Measurements from ENCODE around the gene IDS. TPM values are rescaled to one million over a fixed set of nuclear protein-coding genes. Genes with fewer than 3 reads are reported as not detected.

The IDS gene
- total and polyA plus RNA-seq, 2 experiments from 2014 or later = 25.4 to 33.7 TPM

DNA sequence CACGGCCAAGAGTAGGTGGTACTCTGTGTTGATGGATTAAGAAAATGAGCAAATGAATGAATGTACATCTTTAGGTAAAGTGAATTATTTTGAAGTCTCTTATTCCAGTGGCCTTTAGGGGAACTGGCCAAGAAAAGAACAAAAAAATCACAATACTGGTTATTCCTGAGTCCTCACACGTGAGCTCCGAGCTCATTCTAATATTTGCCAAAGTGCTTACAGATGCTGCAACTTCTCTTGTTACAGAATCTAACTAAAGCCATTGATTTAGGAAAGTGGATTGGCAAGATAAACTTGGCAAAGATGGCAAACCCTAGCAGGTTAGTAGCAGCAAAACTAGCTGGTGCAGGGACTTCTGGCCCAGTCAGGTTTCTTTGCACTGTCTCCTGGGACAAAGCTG lies 37.6 kb downstream of the IDS start:
- Histone ChIP-seq H3K27ac (no peak overlapping the region), H3K4me3 (no peak overlapping the region), H3K27me3 (no peaks in the 10 kb centered on the region), H3K4me1 (ENCODE audit: insufficient read depth) (no peaks in the 10 kb centered on the region), H4K20me1 (ENCODE audit: insufficient read depth, poor library complexity, severe bottlenecking) (no peaks in the 10 kb centered on the region), H3K36me3 (replicated peaks; ENCODE audit: insufficient read depth, low read depth) (no peaks in the 10 kb centered on the region), H3K79me2 (no peaks in the 10 kb centered on the region), H3K4me2 (no peak overlapping the region), H2AFZ (no peak overlapping the region), H3K9me2 (replicated peaks; ENCODE audit: insufficient read depth) (no peaks in the 10 kb centered on the region), H3K9me3 (ENCODE audit: low read depth) (no peaks in the 10 kb centered on the region)
- TF ChIP-seq CTCF (IDR thresholded peaks at IDR 0.05; ENCODE audit: poor library complexity) = no peak
- no peak for TF ChIP-seq EZH2 (IDR thresholded peaks at IDR 0.05; ENCODE audit: borderline replicate concordance)
- no peak for TF ChIP-seq EZH2phosphoT487 (IDR thresholded peaks at IDR 0.05; ENCODE audit: low read depth, severe bottlenecking, unreplicated experiment)
- WGBS (ENCODE audit: low lambda C conversion rate, missing lambda C conversion rate) = 57% methylated on average over 3 of the region's 3 CpGs
- no peak for DNase-seq (ENCODE audit: low spot score)

- Histone ChIP-seq H2AFZ (no peak overlapping the region), H3K9me3 (ENCODE audit: low read depth) (no peaks in the 10 kb centered on the region), H3K9me2 (replicated peaks; ENCODE audit: insufficient read depth) (no peaks in the 10 kb centered on the region), H3K4me2 (no peak overlapping the region), H3K79me2 (no peaks in the 10 kb centered on the region), H3K4me1 (ENCODE audit: insufficient read depth) (no peaks in the 10 kb centered on the region), H4K20me1 (ENCODE audit: insufficient read depth, poor library complexity, severe bottlenecking) (no peaks in the 10 kb centered on the region), H3K36me3 (replicated peaks; ENCODE audit: insufficient read depth, low read depth) (no peaks in the 10 kb centered on the region), H3K27ac (no peak overlapping the region), H3K4me3 (no peak overlapping the region), H3K27me3 (no peaks in the 10 kb centered on the region)
- no peak for DNase-seq (ENCODE audit: low spot score)
- no peak for TF ChIP-seq EZH2phosphoT487 (IDR thresholded peaks at IDR 0.05; ENCODE audit: low read depth, severe bottlenecking, unreplicated experiment)
- TF ChIP-seq CTCF (IDR thresholded peaks at IDR 0.05; ENCODE audit: poor library complexity) = no peak
- TF ChIP-seq EZH2 (IDR thresholded peaks at IDR 0.05; ENCODE audit: borderline replicate concordance) = no peak
- WGBS (ENCODE audit: low lambda C conversion rate, missing lambda C conversion rate) = 81% methylated on average over 1 of the region's 1 CpG
These were observed 42.3 kb downstream of the IDS start for GRCh38 chrX:149462849-149463248.

- TF ChIP-seq CTCF (IDR thresholded peaks at IDR 0.05; ENCODE audit: poor library complexity) (no peak), EZH2phosphoT487 (IDR thresholded peaks at IDR 0.05; ENCODE audit: low read depth, severe bottlenecking, unreplicated experiment) (no peak), EZH2 (IDR thresholded peaks at IDR 0.05; ENCODE audit: borderline replicate concordance) (no peak)
- Histone ChIP-seq H4K20me1 (ENCODE audit: insufficient read depth, poor library complexity, severe bottlenecking) (no peaks in the 10 kb centered on the region), H3K79me2 (no peaks in the 10 kb centered on the region), H2AFZ (no peak overlapping the region), H3K36me3 (replicated peaks; ENCODE audit: insufficient read depth, low read depth) (no peaks in the 10 kb centered on the region), H3K27me3 (no peaks in the 10 kb centered on the region), H3K4me3 (no peak overlapping the region), H3K27ac (no peak overlapping the region), H3K4me1 (ENCODE audit: insufficient read depth) (no peaks in the 10 kb centered on the region), H3K9me3 (ENCODE audit: low read depth) (no peaks in the 10 kb centered on the region), H3K4me2 (no peak overlapping the region), H3K9me2 (replicated peaks; ENCODE audit: insufficient read depth) (no peaks in the 10 kb centered on the region)
- WGBS (ENCODE audit: low lambda C conversion rate, missing lambda C conversion rate) = 69% methylated on average over 3 of the region's 3 CpGs
- no peak for DNase-seq (ENCODE audit: low spot score)
These were observed 43.4 kb downstream of the IDS start for GRCh38 chrX:149461746-149462145.

DNA sequence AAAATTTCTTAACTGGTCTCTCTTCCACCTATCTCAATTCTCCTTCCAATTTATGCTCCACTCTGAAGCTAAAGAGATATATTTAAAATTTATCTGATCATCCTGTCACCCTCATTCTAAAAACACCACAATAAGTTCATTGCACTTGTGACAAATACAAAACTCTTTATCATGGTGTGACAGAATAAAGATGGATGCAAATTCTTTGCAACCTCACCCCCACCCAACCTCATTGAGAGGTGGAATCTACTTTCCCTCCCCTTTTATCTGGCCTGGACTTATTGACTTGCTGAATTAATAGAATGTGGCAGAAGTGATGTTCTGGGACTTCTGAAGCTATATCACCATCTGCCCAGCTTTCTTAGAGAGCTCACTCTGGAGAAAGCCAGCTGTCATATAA lies 46.5 kb downstream of the IDS start:
- no peaks in the 10 kb centered on the region for H3K27me3 ChIP-seq
- no peaks in the 10 kb centered on the region for H3K9me3 ChIP-seq (ENCODE audit: low read depth)
- no peaks in the 10 kb centered on the region for H3K79me2 ChIP-seq
- H3K9me2 ChIP-seq (replicated peaks; ENCODE audit: insufficient read depth) = no peaks in the 10 kb centered on the region
- no peak overlapping the region for H3K4me3 ChIP-seq
- no peaks in the 10 kb centered on the region for H4K20me1 ChIP-seq (ENCODE audit: insufficient read depth, poor library complexity, severe bottlenecking)
- H3K27ac ChIP-seq = no peak overlapping the region
- no peaks in the 10 kb centered on the region for H3K4me1 ChIP-seq (ENCODE audit: insufficient read depth)
- no peak overlapping the region for H2AFZ ChIP-seq
- H3K4me2 ChIP-seq = no peak overlapping the region
- no peaks in the 10 kb centered on the region for H3K36me3 ChIP-seq (replicated peaks; ENCODE audit: insufficient read depth, low read depth)
- TF ChIP-seq EZH2phosphoT487 (IDR thresholded peaks at IDR 0.05; ENCODE audit: low read depth, severe bottlenecking, unreplicated experiment) (no peak), EZH2 (IDR thresholded peaks at IDR 0.05; ENCODE audit: borderline replicate concordance) (no peak), CTCF (IDR thresholded peaks at IDR 0.05; ENCODE audit: poor library complexity) (no peak)
- DNase-seq (ENCODE audit: low spot score) = no peak
